ENCODE data around the gene HPS1.

DNA sequence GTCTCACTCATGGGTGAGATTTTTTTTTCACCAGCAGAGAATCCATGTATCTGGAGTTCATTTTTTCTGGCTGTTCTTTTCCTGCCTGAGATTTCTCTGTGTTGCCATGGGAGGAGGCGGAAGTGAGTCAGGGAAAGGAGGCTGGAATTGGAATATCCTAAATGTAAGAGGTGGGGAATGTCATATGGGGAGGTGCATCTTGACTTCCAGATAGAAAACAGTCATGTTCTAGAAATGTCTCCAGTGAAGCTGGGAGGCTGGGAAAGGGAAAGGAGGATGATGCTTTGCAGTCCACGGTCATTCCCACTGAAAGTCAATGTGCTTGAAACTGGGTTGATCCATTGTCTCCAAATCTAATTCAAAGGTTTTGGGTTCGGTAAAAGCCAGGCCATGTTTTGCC is 39.7 kb upstream of the HPS1 start:
- TF ChIP-seq, protein P1, sequence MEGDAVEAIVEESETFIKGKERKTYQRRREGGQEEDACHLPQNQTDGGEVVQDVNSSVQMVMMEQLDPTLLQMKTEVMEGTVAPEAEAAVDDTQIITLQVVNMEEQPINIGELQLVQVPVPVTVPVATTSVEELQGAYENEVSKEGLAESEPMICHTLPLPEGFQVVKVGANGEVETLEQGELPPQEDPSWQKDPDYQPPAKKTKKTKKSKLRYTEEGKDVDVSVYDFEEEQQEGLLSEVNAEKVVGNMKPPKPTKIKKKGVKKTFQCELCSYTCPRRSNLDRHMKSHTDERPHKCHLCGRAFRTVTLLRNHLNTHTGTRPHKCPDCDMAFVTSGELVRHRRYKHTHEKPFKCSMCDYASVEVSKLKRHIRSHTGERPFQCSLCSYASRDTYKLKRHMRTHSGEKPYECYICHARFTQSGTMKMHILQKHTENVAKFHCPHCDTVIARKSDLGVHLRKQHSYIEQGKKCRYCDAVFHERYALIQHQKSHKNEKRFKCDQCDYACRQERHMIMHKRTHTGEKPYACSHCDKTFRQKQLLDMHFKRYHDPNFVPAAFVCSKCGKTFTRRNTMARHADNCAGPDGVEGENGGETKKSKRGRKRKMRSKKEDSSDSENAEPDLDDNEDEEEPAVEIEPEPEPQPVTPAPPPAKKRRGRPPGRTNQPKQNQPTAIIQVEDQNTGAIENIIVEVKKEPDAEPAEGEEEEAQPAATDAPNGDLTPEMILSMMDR (IDR thresholded peaks at IDR 0.05; ENCODE audit: insufficient read depth, low read depth, low read length): no peak
- TF ChIP-seq EZH2 (IDR thresholded peaks at IDR 0.05; ENCODE audit: insufficient read depth, low read length): no peak
